ENCODE data around the gene COG5.

COG5 gene

GRCh38 chr7:107353701-107354100, 210.0 kb downstream of the COG5 start:
- no peak for TF ChIP-seq OSR1 (CRISPR knock-in tag; IDR thresholded peaks at IDR 0.05)
- no peak for ATAC-seq

DNA sequence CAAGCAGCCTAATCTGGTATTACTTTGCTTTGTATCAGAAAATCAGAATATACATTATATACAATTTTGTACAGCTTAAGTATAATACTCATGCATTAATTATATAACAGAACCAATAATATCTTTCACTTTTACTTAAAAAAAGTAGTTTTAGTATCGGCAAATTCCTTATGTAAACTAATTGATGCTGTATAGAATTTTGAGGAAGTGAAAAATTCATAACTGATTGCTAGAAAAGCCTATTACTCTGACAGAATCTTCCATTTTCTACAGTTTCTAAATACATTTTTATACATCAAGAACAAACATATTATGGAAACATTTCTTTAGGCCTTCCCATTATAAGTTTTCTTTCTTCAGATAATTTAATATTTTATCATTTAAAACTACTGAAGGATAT, 217.8 kb downstream of the COG5 start:
- TF ChIP-seq ARNTL (CRISPR knock-in tag; IDR thresholded peaks at IDR 0.05; ENCODE audit: borderline replicate concordance, low read depth): no peak
- TF ChIP-seq, protein P1, sequence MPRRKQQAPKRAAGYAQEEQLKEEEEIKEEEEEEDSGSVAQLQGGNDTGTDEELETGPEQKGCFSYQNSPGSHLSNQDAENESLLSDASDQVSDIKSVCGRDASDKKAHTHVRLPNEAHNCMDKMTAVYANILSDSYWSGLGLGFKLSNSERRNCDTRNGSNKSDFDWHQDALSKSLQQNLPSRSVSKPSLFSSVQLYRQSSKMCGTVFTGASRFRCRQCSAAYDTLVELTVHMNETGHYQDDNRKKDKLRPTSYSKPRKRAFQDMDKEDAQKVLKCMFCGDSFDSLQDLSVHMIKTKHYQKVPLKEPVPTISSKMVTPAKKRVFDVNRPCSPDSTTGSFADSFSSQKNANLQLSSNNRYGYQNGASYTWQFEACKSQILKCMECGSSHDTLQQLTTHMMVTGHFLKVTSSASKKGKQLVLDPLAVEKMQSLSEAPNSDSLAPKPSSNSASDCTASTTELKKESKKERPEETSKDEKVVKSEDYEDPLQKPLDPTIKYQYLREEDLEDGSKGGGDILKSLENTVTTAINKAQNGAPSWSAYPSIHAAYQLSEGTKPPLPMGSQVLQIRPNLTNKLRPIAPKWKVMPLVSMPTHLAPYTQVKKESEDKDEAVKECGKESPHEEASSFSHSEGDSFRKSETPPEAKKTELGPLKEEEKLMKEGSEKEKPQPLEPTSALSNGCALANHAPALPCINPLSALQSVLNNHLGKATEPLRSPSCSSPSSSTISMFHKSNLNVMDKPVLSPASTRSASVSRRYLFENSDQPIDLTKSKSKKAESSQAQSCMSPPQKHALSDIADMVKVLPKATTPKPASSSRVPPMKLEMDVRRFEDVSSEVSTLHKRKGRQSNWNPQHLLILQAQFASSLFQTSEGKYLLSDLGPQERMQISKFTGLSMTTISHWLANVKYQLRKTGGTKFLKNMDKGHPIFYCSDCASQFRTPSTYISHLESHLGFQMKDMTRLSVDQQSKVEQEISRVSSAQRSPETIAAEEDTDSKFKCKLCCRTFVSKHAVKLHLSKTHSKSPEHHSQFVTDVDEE (CRISPR knock-in tag; IDR thresholded peaks at IDR 0.05): no peak
- TF ChIP-seq SNAI2 (CRISPR knock-in tag; IDR thresholded peaks at IDR 0.05): no peak
- TF ChIP-seq, protein P2, sequence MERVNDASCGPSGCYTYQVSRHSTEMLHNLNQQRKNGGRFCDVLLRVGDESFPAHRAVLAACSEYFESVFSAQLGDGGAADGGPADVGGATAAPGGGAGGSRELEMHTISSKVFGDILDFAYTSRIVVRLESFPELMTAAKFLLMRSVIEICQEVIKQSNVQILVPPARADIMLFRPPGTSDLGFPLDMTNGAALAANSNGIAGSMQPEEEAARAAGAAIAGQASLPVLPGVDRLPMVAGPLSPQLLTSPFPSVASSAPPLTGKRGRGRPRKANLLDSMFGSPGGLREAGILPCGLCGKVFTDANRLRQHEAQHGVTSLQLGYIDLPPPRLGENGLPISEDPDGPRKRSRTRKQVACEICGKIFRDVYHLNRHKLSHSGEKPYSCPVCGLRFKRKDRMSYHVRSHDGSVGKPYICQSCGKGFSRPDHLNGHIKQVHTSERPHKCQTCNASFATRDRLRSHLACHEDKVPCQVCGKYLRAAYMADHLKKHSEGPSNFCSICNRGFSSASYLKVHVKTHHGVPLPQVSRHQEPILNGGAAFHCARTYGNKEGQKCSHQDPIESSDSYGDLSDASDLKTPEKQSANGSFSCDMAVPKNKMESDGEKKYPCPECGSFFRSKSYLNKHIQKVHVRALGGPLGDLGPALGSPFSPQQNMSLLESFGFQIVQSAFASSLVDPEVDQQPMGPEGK (CRISPR knock-in tag; IDR thresholded peaks at IDR 0.05; ENCODE audit: borderline replicate concordance): no peak
- no peak for TF ChIP-seq RARB (CRISPR knock-in tag; IDR thresholded peaks at IDR 0.05)
- no peak for ATAC-seq

DNA sequence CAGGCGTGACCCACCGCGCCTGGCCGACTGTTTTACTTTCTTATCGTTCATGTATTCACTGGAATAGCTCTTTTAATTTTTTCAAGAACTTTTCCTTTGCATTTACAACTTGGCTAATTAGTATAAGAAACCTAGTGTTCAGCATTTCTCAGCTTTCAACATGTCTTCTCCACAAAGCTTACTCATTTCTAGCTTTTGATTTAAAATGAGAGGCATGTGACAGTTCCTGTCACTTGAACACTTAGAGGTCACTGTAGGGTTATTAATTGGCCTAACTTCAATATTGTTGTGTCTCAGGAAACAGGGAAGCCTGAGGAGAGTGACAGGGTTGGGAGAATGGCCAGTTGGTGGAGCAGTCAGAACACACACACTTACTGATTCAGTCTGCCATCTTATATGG, 218.9 kb downstream of the COG5 start:
- no peak for TF ChIP-seq TCF4 (CRISPR knock-in tag; IDR thresholded peaks at IDR 0.05; ENCODE audit: borderline replicate concordance)
- TF ChIP-seq ARNTL (CRISPR knock-in tag; IDR thresholded peaks at IDR 0.05; ENCODE audit: borderline replicate concordance, low read depth): no peak
- no peak for TF ChIP-seq CSDC2 (CRISPR knock-in tag; IDR thresholded peaks at IDR 0.05)
- TF ChIP-seq POU6F1 (CRISPR knock-in tag; IDR thresholded peaks at IDR 0.05; ENCODE audit: borderline replicate concordance, low read depth): no peak
- no peak for TF ChIP-seq ZFP30 (CRISPR knock-in tag; IDR thresholded peaks at IDR 0.05)
- TF ChIP-seq ESRRG (CRISPR knock-in tag; IDR thresholded peaks at IDR 0.05): no peak
- no peak for TF ChIP-seq OSR1 (CRISPR knock-in tag; IDR thresholded peaks at IDR 0.05)
- TF ChIP-seq GLIS3 (CRISPR knock-in tag; IDR thresholded peaks at IDR 0.05): no peak
- no peak for TF ChIP-seq ZNF70 (CRISPR knock-in tag; IDR thresholded peaks at IDR 0.05)
- TF ChIP-seq BACH2 (CRISPR knock-in tag; IDR thresholded peaks at IDR 0.05; ENCODE audit: borderline replicate concordance): no peak
- no peak for TF ChIP-seq ZNF565 (CRISPR knock-in tag; conservative IDR thresholded peaks at IDR 0.05; ENCODE audit: low read depth)
- TF ChIP-seq, protein P2 (CRISPR knock-in tag; IDR thresholded peaks at IDR 0.05; ENCODE audit: borderline replicate concordance): no peak
- TF ChIP-seq TOX (CRISPR knock-in tag; IDR thresholded peaks at IDR 0.05; ENCODE audit: borderline replicate concordance): no peak
- TF ChIP-seq ZNF8 (CRISPR knock-in tag; IDR thresholded peaks at IDR 0.05): no peak
- TF ChIP-seq CREB5 (CRISPR knock-in tag; IDR thresholded peaks at IDR 0.05; ENCODE audit: low read depth): no peak
- TF ChIP-seq ISL1 (CRISPR knock-in tag; IDR thresholded peaks at IDR 0.05): no peak
- no peak for TF ChIP-seq RARB (CRISPR knock-in tag; IDR thresholded peaks at IDR 0.05)
- TF ChIP-seq PPARA (CRISPR knock-in tag; IDR thresholded peaks at IDR 0.05; ENCODE audit: borderline replicate concordance): no peak

DNA sequence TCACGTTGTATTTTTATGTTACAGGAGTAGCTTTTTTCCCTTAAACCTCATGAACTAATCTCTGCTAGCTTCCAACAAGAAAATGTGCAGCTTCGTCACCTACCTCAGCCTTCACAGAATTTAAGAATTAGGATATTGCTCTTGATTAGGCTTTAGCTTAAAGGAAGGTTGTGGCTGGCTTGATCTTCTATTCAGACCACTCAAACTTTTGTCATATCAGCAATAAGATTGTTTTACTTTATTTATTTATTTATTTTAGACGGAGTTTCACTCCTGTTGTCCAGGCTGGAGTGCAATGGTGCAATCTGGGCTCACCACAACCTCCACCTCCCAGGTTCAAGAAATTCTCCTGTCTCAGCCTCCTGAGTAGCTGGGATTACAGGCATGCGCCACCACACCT, 219.4 kb downstream of the COG5 start:
- no peak for ATAC-seq
- no peak for TF ChIP-seq PPARA (CRISPR knock-in tag; IDR thresholded peaks at IDR 0.05; ENCODE audit: borderline replicate concordance)
- TF ChIP-seq, protein P3, sequence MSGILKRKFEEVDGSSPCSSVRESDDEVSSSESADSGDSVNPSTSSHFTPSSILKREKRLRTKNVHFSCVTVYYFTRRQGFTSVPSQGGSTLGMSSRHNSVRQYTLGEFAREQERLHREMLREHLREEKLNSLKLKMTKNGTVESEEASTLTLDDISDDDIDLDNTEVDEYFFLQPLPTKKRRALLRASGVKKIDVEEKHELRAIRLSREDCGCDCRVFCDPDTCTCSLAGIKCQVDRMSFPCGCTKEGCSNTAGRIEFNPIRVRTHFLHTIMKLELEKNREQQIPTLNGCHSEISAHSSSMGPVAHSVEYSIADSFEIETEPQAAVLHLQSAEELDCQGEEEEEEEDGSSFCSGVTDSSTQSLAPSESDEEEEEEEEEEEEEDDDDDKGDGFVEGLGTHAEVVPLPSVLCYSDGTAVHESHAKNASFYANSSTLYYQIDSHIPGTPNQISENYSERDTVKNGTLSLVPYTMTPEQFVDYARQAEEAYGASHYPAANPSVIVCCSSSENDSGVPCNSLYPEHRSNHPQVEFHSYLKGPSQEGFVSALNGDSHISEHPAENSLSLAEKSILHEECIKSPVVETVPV (CRISPR knock-in tag; IDR thresholded peaks at IDR 0.05): no peak
- no peak for TF ChIP-seq BACH2 (CRISPR knock-in tag; IDR thresholded peaks at IDR 0.05; ENCODE audit: borderline replicate concordance)
- no peak for TF ChIP-seq ZNF565 (CRISPR knock-in tag; conservative IDR thresholded peaks at IDR 0.05; ENCODE audit: low read depth)

More for the DNA sequence above, 218.9 kb downstream of the COG5 start:
- no peak for ATAC-seq
